ENCODE data around the gene NCOR2. TPM values are rescaled to one million over a fixed set of nuclear protein-coding genes. Genes with fewer than 3 reads are reported as not detected.

The NCOR2 gene
- total RNA-seq, 1 experiment from 2014 or later: 153 TPM

DNA sequence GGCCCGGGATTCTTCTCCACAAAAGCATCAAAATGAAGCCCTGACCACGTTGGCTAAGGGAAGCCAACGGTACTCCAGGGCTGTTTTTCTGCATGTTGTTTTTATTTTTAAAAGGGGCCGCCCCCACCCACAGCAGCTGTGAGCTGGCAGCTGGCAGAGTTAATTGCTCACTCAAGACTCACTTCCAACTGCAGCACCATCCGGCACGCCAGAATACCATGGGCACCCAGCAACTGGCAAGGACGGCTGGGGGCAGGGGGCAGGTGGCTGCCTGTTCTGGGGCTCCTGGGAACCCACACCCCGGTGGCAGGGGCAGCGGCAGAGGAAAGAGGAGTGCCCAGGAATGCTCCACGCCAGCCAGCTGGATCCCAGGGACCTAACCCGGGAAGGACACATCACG lies 44.3 kb downstream of the NCOR2 start:
- Histone ChIP-seq H3K9ac (ENCODE audit: low read length) (no peak overlapping the region), H2AFZ (ENCODE audit: low read depth, low read length, poor library complexity, severe bottlenecking) (no peak overlapping the region), H4K20me1 (ENCODE audit: insufficient read depth) (peaks cover 11% of the 10 kb centered on the region; the same call in 1 of the 2 replicates), H3K9me2 (ENCODE audit: insufficient read depth) (no peaks in the 10 kb centered on the region), H3K4me3 (replicated peaks in 1 of 2; ENCODE audit: low read depth in 1 of 2, low read length in 2 of 2) (no peak overlapping the region), H3K4me1 (ENCODE audit: control insufficient read depth in 1 of 2, insufficient read depth in 2 of 2, low read length in 2 of 2) (peaks cover 41 to 59% of the 10 kb centered on the region in 2 experiments), H3K27me3 (ENCODE audit: insufficient read depth, low read length) (no peaks in the 10 kb centered on the region), H3K4me2 (ENCODE audit: low read length) (no peak overlapping the region), H3K79me2 (ENCODE audit: insufficient read depth, low read length) (peaks cover 70% of the 10 kb centered on the region), H3K27ac (ENCODE audit: low read depth, low read length) (no peak overlapping the region), H3K36me3 (ENCODE audit: control insufficient read depth in 1 of 2, insufficient read depth in 2 of 2, low read length in 2 of 2) (no peaks in the 10 kb centered on the region), H3K9me3 (ENCODE audit: control insufficient read depth in 1 of 2, insufficient read depth in 1 of 2, low read depth in 1 of 2, low read length in 2 of 2) (no peaks in the 10 kb centered on the region)
- DNase-seq (ENCODE audit: low read depth, low spot score): no peak
- ChIA-PET POLR2A (no interaction called here), CTCF (no interaction called here), RAD21 (ENCODE audit: low non-redundant PET in 1 of 2, low total read pairs in 2 of 2, uncharacterized antibody in 2 of 2, unreplicated experiment in 2 of 2) (no interaction called here)
- intact Hi-C loops (cut with micrococcal nuclease): no loop called here
- BruUV-seq (replicated peaks): no TSS peak
- ATAC-seq: no peak
- TF ChIP-seq EZH2 (IDR thresholded peaks at IDR 0.05): no peak

DNA sequence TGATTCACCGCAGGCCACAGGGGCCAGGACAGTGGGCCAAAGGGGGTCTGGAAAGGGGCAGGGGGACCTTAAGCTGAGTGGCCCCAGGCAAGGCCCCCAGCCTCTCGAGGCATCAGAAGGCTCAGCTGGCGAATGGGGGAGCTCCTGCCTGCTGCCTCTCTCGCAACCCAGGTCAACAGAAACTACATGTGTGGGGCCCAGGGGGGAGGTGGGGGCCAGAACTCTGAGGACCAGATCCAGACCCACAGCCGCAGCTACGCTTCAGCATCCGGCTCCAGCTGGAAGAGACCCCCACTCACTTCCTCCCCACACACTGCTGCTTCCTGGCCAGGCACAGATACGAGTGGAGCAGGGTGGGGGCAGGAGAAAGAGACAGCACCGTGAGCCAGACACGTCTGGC lies 46.5 kb downstream of the NCOR2 start:
- no TSS peak for BruUV-seq (replicated peaks)
- H3K4me2 ChIP-seq (ENCODE audit: low read length): no peak overlapping the region
- no peak for ATAC-seq
- ChIA-PET CTCF (no interaction called here), RAD21 (ENCODE audit: low non-redundant PET in 1 of 2, low total read pairs in 2 of 2, uncharacterized antibody in 2 of 2, unreplicated experiment in 2 of 2) (no interaction called here), POLR2A (no interaction called here)
- no peak for DNase-seq (ENCODE audit: low read depth, low spot score)
- H3K27ac ChIP-seq (ENCODE audit: low read depth, low read length): no peak overlapping the region
- H2AFZ ChIP-seq (ENCODE audit: low read depth, low read length, poor library complexity, severe bottlenecking): no peak overlapping the region
- no peaks in the 10 kb centered on the region for H3K36me3 ChIP-seq (ENCODE audit: control insufficient read depth in 1 of 2, insufficient read depth in 2 of 2, low read length in 2 of 2)
- H3K9ac ChIP-seq (ENCODE audit: low read length): no peak overlapping the region
- no peak for TF ChIP-seq ZFX (IDR thresholded peaks at IDR 0.05)
- TF ChIP-seq ZNF274 (IDR thresholded peaks at IDR 0.05; ENCODE audit: low read depth, low read length): no peak
- TF ChIP-seq FOSL1 (IDR thresholded peaks at IDR 0.05; ENCODE audit: low read depth): no peak
- TF ChIP-seq JUND (IDR thresholded peaks at IDR 0.05): no peak
- TF ChIP-seq POLR2A (IDR thresholded peaks at IDR 0.05; ENCODE audit: borderline replicate concordance, extremely low read depth, insufficient read depth, insufficient read length): no peak
- TF ChIP-seq, protein P1, sequence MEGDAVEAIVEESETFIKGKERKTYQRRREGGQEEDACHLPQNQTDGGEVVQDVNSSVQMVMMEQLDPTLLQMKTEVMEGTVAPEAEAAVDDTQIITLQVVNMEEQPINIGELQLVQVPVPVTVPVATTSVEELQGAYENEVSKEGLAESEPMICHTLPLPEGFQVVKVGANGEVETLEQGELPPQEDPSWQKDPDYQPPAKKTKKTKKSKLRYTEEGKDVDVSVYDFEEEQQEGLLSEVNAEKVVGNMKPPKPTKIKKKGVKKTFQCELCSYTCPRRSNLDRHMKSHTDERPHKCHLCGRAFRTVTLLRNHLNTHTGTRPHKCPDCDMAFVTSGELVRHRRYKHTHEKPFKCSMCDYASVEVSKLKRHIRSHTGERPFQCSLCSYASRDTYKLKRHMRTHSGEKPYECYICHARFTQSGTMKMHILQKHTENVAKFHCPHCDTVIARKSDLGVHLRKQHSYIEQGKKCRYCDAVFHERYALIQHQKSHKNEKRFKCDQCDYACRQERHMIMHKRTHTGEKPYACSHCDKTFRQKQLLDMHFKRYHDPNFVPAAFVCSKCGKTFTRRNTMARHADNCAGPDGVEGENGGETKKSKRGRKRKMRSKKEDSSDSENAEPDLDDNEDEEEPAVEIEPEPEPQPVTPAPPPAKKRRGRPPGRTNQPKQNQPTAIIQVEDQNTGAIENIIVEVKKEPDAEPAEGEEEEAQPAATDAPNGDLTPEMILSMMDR (IDR thresholded peaks at IDR 0.05 in 2 of 3, conservative IDR thresholded peaks at IDR 0.05 in 1 of 3; ENCODE audit: borderline replicate concordance in 1 of 3, insufficient read depth in 1 of 3, low read depth in 2 of 3, low read length in 2 of 3): no peak
- TF ChIP-seq SIN3A (IDR thresholded peaks at IDR 0.05; ENCODE audit: low read depth): no peak
- no peaks in the 10 kb centered on the region for H3K9me2 ChIP-seq (ENCODE audit: insufficient read depth)
- intact Hi-C loops (cut with micrococcal nuclease): no loop called here
- no peaks in the 10 kb centered on the region for H3K27me3 ChIP-seq (ENCODE audit: insufficient read depth, low read length)
- H3K9me3 ChIP-seq (ENCODE audit: control insufficient read depth in 1 of 2, insufficient read depth in 1 of 2, low read depth in 1 of 2, low read length in 2 of 2): no peaks in the 10 kb centered on the region
- H3K79me2 ChIP-seq (ENCODE audit: insufficient read depth, low read length): peaks cover 76% of the 10 kb centered on the region
- no peak overlapping the region for H3K4me3 ChIP-seq (replicated peaks in 1 of 2; ENCODE audit: low read depth in 1 of 2, low read length in 2 of 2)
- peaks cover 57 to 67% of the 10 kb centered on the region in 2 experiments for H3K4me1 ChIP-seq (ENCODE audit: control insufficient read depth in 1 of 2, insufficient read depth in 2 of 2, low read length in 2 of 2)
- H4K20me1 ChIP-seq (ENCODE audit: insufficient read depth): peaks cover 11% of the 10 kb centered on the region; the same call in 1 of the 2 replicates

All from HCT116 (cell line).